ENCODE data around the gene FEM1A.
A peak's percentile ranks its signal among the peaks of the same experiment; 100 is the strongest.
"Not testable (repeated sequence)": the region's sequence is repeated elsewhere in the genome, so short reads cannot be mapped to it uniquely, and the experiment has no call there.

The FEM1A gene

DNA sequence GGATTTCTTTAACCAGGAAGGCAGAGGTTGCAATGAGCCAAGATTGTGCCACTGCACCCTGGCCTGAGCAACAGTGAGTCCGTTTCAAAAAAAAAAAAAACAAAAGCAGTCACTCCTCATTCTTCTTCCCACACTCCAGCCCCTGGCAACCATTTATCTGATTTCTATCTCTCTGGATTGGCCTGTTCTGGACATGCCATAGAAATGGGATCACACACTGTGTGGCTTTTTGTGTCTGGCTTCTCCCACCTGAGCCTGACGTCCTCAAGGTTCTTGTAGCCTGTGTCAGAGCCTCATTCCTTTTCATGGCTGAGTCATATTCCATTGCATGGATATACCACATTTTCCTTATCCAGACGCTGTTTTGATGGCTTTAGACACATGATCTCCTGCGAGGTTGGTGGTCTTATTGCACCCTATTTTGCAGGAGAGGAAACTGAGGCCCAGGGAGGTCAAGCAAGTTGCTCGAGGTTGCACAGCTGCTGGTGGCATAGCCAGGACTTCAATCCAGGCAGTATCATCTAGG lies 15.8 kb upstream of the FEM1A start:
- DNase-seq = no peak

DNA sequence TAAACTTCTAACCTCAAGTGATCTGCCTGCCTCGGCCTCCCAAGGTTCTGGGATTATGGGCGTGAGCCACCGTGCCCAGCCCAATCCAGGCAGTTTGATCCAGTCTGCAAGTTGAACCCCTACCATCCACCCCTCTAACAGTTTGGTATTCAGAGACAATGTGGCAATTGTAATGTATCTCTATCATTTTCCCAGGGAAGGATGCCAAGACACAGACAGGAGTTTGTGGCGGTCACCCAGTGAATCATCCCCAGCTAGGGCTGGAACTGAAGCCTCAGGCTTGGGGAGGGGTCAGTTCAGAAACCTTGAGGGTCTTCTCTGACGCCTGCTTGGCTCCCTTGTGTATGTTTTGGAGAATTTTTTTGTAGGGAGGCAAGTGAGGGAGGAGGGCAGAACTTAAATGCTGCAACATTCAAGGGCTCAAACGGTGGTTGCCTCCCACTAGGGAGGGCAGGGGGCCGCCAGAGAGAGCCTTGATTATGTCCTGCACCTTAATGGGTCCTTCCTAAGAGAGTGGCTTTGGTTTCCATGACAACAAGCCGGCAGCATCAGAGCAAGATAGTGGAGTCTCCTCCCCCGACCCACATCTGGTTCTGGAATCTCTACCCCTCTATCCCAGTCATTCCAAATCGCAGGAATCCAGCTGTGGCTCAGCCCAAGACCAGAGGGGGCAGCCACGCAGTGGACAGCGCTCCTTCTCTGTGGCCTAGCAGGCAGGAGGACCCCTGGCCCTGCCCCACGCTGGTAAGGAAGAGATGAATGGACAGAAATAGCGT lies 14.9 kb upstream of the FEM1A start:
- DNase-seq = no peak

DNA sequence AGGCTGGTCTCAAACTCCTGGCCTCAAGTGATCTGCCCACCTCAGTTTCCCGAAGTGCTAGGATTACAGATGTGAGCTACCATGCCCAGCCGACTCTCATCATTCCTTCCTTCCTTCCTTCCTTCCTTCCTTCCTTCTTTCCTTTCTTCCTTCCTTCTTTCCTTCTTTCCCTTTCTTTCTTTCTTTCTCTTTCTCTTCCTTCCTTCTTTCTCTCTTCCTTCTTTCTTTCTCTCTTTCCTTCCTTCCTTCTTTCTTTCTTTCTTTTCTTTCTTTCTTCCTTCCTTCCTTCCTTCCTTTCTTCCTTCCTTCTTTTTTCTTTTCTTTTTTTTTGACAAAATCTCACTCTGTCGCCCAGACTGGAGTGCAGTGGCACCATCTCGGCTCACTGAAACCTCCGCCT lies 13.4 kb upstream of the FEM1A start:
- not testable (repeated sequence) for DNase-seq

DNA sequence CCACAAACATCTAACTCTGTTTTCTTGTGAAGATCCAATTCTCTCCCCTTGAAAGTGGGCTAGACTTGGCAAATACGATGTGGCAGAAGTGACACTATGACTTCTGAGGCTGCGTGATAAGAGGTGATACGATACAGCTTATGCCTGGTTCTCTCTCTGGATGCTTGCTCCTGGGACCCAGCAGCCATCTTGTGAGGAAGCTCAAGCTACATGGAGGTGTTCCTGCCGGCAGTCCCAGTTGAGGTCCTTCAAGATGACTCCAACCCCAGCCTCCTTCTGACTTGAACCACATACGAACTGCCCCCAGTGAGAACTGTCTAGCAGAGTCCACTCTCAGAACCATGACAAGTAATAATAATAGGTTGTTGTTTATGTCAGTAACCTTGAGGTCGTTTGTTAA lies 10.7 kb upstream of the FEM1A start:
- DNase-seq = no peak

DNA sequence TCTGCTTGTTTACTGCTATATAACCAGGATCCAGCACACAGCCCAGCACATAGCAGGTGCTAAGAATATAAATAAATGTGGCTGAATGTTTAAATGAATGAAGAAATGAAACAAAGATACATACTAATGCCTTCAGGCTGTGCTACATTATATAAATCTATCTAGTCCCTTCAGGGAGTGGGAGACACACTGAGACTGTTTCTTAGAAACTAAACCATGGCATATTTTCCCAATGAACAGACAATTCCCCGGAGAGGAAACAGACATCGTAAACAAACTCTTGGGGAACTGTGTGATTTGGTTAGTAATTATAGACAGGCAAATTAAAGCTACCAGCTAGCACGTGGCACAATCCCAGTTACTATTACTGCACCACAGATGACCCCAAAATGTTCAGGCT lies 9.7 kb upstream of the FEM1A start:
- no peak for DNase-seq

DNA sequence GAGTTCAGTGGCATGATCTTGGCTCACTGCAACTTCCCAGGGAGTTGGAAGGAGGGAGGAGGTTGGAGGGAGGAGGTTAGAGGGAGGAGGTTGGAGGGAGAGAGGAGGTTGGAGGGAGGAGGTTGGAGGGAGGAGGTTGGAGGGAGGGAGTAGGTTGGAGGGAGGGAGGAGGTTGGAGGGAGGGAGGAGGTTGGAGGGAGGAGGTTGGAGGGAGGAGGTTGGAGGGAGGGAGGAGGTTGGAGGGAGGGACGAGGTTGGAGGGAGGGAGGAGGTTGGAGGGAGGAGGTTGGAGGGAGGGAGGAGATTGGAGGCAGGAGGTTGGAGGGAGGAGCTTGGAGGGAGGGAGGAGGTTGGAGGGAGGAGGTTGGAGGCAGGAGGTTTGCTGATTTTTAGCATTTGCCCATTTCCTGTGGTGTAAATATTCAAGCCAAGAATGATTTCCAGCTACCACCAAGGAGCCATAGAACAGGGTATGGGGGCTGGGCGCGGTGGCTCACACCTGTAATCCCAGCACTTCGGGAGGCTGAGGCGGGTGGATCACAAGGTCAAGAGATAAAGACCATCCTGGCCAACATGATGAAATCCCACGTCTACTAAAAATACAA lies 5.0 kb upstream of the FEM1A start:
- not testable (repeated sequence) for DNase-seq

DNA sequence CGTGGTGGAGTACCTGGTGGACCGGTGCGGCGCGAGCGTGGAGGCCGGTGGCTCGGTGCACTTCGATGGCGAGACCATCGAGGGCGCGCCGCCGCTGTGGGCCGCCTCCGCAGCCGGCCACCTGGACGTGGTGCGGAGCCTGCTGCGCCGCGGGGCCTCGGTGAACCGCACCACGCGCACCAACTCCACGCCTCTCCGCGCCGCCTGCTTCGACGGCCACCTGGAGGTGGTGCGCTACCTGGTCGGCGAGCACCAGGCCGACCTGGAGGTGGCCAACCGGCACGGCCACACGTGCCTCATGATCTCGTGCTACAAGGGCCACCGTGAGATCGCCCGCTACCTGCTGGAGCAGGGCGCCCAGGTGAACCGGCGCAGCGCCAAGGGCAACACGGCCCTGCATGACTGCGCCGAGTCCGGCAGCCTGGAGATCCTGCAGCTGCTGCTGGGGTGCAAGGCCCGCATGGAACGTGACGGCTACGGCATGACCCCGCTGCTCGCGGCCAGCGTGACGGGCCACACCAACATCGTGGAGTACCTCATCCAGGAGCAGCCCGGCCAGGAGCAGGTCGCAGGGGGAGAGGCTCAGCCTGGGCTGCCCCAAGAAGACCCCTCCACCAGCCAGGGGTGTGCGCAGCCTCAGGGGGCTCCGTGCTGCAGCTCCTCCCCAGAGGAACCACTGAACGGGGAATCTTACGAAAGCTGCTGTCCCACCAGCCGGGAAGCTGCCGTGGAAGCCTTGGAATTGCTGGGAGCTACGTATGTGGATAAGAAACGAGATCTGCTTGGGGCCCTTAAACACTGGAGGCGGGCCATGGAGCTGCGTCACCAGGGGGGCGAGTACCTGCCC lies 708 bp downstream of the FEM1A start:
- not testable (repeated sequence) for DNase-seq

DNA sequence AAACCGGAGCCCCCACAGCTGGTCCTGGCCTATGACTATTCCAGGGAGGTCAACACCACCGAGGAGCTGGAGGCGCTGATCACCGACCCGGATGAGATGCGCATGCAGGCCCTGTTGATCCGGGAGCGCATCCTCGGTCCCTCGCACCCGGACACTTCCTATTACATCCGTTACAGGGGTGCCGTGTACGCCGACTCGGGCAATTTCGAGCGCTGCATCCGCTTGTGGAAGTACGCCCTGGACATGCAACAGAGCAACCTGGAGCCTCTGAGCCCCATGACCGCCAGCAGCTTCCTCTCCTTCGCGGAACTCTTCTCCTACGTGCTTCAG lies 1.3 kb downstream of the FEM1A start:
- DNase-seq = not testable (repeated sequence)

DNA sequence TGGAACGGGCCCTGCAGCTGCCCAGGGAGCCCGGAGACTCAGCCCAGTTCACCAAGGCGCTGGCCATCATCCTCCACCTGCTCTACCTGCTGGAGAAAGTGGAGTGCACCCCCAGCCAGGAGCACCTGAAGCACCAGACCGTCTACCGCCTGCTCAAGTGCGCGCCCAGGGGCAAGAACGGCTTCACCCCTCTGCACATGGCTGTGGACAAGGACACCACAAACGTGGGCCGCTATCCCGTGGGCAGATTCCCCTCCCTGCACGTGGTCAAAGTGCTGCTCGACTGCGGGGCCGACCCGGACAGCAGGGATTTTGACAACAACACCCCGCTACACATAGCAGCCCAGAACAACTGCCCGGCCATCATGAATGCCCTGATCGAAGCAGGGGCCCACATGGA lies 1.7 kb downstream of the FEM1A start:
- DNase-seq = not testable (repeated sequence)

DNA sequence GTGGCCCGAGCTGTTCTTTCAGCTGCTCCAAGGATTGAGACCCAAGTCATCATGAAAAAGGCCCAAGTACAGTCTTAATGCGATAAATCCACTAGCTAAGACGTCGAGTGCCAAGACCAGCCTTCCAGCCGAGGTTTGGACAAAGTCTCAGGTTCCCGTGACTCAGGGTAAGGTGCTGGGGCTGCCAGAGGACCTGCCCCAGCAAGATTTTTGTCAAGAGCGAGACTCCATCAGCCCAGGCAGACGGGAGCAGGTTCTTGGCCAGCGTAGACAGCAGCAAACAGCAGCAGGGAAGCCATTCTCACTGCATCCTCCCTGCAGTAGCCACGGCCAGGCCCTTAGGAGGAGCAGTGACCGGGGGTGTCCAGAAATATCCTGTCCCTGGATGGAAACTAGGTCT lies 3.4 kb downstream of the FEM1A start:
- no peak for DNase-seq

DNA sequence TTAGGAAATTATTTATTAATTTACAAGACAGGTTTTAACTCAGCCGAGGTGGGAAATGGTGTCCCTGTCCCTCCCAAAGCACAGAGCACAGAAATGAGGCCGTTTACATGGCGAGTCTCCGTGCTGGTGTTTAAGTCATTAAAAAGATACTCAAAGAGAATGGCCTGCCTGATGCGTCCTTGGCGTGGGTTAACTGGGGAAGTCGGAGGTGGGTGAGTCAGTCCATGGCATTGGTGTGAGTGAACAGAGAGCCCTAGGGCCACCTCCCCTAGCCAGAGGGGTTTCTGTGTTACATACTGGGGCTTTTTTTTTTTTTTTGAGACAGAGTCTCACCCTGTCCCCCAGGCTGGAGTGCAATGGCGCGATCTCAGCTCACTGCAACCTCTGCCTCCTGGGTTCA lies 3.9 kb downstream of the FEM1A start:
- DNase-seq = no peak

DNA sequence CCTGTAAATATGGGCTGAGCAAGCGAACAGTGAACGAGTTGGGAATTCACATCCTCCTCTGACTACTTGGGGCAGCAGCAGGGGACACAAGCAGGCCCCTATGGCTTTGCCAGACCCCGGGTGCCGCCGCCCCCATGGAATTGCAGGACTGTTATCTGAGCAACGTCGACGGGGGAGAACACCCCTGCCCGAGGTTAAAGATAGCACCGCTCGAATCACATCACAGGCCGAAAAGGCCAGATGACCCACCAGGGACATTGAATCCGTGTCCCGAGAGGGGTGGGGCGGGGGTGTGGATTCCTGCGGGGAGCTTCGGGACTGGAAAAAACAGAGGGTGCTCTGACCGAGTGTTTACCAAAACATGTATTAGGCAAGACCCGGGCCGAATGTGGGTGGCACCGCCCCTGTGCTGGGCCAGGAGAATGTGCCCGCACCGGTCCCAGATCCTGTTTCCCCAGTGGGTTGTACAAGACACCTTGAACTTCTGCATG lies 9.1 kb downstream of the FEM1A start:
- DNase-seq = no peak

DNA sequence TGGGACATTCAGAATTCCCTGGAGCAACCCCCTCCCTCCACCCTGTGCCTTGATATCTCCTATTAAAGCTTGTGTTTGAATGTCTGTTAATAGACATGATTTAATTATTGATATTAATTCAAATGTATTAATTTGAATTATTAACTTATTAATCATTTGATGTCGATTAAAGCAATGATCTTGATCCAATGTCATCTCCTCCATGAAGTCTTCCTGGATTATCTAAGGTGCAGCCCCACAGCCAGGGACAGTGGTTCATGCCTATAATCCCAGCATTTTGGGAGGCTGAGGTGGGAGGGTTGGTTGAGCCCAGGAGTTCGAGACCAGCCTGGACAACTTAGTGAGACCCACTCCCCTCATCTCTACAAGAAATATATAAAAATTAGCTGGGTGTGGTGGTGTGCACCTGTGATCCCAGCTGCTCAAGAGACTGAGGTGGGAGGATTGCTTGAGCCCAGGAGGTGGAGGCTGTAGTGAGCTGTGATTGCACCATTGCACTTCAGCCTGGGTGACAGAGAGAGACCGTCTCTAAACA lies 9.6 kb downstream of the FEM1A start:
- DNase-seq = no peak

DNA sequence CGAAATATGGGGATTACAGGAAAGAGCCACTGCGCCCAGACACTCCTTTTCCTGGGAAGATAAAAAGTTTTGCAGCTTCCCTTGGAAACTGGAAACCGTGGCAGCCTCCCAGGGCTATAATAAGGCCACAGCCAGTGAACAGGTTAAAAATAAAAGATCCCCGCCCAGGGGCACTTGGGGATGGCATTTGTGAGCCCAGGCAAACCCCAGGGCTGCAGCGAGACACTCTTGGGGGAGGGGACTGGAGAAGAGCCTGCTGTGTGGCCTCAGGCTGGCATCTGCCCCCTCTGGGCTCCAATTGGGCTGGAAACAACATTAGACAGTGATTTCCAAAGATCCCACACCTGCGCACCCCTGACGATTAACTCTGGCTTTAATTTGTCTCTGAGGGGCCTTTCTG lies 11.2 kb downstream of the FEM1A start:
- no peak for DNase-seq

DNA sequence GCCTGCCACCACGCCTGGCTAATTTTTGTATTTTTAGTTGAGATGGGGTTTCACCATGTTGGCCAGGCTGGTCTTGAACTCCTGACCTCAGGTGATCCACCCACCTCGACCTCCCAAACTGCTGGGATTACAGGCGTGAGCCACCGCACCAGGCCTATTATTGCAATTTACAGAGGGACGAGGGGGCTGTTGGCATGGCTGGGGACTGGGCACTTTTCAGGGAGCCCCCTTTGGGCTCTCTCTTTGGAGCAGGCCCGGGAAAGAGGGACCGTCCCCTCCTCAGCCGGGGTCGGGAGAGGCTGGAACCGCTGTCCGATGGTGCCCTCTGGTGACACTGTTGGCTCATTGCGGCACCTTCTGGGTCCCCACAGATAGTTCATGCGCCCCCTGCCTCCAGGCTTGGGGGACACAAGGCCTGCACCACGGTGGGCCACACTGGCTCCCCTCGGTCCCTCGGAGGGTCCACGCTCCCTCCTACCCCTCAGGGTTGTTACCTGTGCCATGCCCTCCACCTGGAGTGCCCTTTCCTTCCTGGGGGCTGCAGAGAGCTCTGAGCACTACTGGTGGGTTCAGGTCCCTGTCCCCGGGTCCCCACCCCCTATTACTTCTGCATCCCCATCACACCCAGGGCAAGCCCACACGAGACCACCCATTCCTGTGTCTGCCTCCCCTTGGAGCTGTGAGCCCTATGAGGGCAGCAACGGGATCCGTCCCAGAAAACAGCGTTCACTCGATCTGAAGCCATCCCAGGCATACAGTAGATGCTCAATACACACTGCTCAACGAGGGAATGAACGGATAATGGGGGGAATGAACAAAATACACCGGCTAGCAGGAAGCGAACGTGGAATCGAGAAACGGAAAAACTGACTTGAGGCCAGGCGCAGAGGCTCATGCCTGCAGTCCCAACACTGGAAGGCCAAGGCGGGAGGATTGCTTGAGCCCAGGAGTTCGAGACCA lies 12.5 kb downstream of the FEM1A start:
- DNase-seq = peak; percentile 62

DNA sequence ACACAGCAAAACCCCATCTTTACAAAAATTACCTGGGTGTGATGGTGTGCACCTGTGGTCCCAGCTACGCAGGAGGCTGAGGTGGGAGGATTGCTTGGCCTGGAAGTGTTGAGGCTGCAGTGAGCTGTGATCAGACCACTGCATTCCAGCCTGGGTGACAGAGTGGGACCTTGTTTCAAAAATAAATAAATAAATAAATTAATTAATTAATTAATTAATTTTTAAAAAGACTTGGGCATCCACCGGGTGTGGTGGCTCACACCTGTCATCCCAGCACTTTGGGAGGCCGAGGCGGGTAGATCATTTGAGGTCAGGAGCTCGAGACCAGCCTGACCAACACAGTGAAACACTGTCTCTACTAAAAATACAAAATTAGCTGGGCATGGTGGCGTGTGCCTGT lies 13.6 kb downstream of the FEM1A start:
- DNase-seq = not testable (repeated sequence)

DNA sequence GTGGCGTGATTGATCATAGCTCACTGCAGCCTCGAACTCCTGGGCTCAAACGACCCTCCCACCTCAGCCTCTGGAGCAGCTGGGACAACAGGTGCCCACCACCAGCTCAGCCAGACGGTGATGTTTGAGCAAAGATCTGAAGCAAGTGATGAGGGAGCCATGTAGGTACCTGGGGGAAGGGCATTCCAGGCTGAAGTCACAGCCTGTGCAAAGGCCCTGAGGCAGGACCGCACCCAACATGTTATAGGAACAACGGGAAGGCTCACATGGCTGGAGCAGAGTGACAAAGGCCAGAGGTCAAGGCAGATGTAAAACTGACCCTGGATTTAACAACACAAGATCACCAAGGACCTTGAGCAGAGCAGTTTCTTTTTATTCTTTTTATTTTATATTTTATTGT lies 14.8 kb downstream of the FEM1A start:
- no peak for DNase-seq

DNA sequence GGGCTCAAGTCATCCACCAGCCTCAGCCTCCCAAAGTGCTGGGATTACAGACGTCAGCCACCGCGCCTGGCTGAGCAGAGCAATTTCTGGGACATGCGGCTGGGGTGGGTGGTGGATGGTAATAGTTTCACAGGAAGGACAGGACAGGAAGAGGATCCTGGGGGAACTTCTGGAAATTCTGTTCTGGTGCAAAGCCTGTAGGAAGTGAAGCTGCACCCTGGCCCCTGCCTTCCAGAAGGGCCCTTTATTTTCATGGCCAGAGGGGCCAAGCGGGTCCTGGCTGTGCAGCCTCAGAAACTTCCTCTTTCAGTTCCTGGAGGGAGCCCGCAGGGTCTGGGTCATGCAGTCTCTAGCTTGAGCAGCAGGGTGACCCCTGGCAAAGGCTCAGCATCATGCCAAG lies 15.7 kb downstream of the FEM1A start:
- DNase-seq = no peak

DNA sequence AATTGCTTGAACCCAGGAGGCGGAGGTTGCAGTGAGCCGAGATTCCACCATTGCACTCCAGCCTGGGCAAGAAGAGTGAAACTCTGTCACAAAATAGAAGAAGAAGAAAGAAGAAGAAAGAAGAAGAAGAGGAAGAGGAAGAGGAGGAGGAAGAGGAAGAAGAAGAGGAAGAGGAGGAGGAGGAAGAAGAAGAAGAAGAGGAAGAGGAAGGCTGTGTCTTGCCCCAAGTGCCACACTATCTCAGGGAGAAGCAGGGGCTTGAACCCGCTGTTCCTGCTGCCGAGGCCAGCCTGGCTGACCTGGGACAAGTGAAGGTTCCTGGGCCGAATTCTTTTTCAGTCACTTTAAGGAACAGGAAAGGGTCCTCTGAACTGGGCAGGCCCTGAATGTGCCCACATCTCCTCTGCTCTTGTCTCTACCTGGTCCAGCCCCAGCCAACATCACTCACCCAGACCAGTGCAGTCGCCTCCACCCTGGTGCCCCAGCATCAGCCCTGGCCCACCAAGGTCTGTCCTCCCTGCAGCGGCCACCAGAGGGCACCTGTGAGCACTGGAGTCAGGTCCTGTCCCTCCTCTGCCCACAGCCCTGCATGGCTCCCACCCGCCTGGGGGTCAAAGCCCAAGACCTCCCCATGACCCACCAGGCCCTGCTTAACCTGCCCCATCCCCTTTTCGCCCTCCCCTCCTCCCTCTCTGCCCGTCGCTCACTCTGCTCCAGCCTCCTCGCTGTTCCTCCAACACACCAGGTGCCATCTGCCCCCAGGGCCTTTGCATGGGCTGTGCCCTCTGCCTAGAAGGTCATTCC lies 20.0 kb downstream of the FEM1A start:
- peak; percentile 51 for DNase-seq

DNA sequence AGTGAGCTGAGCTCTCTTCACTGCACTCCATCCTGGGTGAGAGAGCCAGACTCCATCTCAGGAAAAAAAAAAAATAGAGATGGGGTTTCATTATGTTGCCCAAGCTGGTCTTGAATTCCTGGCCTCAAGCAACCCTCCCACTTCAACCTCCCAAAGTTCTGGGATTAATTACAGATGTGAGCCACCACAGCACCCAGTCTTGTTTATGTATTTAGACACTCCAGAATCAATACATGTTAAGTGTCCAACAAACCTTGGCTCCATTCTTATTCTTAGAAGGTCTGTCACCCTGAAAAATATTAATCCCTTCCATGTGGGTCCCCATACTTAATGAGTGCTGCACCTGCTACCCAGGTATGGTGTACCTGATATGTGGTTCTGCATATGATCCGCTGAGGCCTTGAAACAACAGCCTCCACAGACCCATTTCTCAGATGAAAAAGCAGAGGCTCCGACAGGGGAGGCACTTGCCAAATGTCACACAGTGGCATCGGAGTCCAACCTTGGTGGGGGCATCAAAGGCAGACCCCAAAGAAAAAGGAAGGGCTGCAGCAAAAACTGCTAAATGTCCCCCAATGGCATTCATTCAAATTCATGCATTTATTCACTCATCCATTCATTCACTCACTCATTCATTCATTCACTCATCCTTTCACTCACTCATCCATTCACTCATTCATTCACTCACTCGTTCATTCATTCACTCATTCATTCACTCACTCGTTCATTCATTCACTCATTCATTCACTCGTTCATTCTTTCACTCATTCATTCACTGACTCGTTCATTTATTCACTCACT lies 23.3 kb downstream of the FEM1A start:
- DNase-seq = peak; percentile 78

All from fibroblast of skin of right biceps (primary cell).